GM18519 (cell line): Measurements from ENCODE around the gene OCRL.

Experiments used
- ATAC-seq: cut with Tn5 transposase; IDR thresholded peaks from one replicate; pipeline ENCODE4 v1.9.1; 2021; ENCODE audit warnings: mild to moderate bottlenecking, moderate library complexity; ENCODE audit not compliant: unreplicated experiment, low FRiP score

The OCRL gene

DNA sequence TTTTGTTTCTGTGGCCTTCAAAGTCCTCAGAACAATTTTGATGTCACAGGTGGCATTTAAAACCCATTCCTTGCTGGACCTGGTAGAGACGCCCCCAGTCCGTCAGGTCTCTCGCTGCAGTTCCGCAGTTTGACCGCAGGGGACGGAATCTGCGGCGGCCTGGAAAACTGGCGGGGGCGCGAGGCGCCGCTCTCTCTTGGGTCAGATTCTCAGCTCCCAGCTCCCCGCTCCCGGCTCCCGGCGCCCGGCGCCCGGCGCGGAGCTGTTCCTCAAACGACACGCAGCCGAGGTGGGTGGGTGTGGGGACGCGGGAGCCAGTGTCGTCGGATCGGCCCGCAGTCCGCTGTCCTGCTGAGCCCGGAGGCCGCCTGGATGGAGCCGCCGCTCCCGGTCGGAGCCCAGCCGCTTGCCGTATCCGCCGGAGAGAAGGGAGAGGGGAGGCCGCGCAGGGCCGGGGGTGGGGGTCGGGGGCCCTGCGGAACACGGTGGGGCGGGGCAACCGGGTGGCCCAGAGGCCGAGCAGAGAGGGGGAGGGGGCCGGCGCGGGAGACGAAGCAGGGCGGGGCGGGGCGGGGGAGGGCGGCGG lies at the start of gene OCRL:
Gene OCRL, plus strand, starts transcription at position 192 of the 586 bp plus-strand sequence. Its CDS starts 181 bp downstream, at position 373.
- peak; percentile 96 for ATAC-seq

DNA sequence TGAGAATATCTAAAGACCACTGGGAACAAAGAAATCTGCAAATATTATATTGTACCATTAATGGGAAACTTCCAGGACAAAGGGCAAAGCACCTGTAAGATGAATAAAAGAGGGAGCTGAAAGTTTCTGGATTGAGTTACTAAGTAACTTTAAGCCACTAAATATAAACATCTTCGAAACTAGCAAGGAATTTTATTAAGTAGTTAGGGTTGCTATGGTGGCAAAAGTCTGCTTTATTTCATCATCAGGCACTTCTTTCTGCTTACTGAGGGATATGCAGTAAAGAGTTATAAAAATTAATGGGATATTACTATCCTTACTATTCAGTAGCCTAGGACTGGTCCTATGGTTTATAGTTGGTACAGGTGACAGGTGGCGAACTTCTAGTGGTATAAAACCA lies 49.7 kb upstream of the OCRL start:
- no peak for ATAC-seq

DNA sequence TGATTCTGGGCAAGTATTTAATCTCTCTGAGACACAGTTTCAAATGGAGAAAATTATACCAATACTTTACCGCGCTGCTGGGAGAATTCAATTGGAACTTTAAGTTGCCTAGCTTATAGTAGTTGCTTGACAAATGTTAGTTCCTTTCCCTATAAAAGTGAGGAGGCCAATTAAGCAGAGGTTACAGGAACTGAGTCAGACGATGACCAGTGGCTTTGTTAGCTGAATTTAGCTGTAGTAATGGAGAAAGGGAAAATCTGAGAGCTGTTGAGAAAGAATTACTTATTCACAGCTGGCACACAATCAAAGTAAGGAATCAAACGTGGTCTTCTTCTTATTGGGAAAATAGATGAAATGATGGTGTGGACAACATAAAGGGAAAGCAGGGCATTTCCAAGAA lies 46.4 kb upstream of the OCRL start:
- ATAC-seq, result no peak

DNA sequence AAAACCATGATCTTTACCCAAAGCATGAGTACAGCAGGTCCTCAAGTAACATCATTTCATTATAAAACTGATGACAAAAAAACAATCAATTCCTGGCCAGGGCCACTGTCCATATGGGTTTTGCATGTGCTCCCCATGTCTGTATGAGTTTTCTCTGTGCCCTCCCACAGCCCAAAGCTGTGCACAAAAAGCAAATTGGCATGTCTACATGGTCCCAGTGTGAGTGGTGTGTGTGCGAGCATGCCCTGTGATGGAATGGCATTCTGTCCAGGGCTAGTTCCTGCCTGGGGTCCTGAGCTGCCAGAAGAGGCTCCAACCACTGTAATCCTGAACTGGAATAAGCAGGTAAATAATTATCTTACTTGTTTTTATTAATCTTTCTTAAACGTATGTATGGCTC lies 45.2 kb upstream of the OCRL start:
- ATAC-seq, result no peak

DNA sequence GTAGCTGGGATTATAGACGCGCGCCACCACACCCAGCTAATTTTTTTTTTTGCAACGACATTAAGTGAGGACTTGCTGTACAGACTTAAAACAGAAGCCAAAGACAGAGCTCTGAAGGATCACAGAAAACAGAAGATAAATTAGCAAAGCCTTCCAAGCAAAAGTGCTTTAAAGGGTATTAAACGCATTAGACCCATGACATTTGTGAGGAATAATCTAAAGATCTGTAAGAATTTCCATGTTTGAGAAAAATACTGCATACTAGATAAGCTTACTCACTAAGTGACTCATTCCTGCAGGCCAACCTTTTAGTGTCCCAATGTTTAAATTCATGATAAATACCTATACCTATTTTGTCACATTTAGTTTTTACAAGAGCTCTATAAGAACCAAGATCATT lies 44.2 kb upstream of the OCRL start:
- no peak for ATAC-seq

DNA sequence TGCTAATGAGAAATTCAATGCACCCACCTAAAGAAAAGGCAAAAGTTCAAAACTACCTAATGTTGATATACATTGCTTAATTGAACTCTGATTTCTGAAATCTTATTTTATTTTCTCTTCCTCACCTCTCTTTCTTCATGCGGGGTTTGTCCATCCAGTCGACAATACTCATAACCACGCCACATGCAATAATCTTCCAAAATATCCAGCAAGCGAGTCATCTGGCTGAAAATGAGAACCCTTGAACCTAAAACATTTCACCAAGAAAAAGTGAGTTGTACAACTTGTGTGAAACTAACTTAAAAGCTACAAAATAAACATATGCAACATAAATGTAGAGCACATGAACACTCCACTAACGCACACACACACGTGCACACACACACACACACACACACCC lies 43.4 kb upstream of the OCRL start:
- ATAC-seq, result no peak

DNA sequence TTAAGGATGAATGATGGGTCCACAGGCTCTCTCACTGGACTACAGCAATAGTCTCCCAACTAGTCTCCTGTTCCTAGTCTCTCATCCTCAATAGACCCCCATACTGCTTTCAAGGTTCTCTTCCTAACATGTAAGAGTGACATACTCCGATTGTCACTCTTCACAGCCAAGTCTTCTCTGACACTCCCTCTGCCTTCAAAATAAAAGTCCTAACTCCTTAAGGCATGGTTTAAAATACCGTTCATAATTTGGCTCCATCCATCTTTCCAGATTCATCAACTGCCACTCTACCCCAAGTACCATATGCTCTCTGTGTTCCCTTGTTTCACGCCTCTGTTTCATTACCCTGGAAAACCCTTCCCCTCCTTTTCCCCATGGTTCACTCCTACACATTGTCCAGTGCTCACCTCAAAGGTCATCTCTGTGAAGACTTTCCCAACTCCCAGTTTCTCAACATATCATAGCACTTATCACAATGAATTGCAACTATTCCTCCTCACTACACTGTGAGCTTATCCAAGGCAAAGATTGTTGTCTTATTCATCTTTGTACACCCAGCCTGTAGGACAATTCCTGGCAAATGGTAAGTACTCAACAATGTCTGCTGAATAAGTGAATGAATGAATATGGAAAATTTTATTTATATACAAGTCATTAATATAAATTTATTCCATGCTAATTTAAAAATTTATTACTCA lies 42.8 kb upstream of the OCRL start:
- no peak for ATAC-seq

DNA sequence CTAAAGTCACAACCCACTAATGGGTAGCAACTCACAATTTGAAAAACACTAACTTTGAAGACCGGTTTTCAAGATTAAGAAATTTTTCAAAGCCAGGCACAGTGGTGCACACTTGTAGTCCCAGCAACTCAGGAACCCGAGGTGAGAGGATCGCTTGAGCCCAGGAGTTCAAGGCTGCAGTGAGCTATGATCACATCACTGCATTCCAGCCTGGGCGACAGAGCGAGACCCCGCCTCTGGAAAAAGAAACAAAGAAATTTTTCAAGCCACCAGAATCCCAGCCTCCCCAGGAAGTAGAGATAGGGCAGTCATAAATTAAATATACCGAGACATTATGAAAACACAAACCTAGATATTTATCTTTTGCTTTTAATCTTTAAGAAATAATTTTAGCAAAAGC lies 29.7 kb upstream of the OCRL start:
- ATAC-seq, result no peak

DNA sequence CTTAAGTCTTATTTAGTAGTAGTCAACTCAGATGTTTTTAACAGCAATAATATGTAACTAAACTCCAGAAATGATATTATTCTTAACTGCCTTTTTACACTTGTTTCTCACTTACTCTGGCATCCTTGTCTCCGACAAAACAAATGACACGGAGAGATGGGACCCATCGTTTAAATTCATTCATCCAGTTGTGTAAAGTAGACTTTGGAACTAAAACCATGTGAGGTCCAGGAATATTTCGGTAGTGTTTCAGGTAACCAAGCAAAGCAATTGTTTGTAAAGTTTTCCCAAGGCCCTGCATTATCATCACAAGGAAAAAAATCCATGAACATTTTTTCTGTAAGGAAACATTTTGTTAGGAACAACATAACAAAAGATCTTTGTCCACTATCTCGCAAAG lies 28.4 kb upstream of the OCRL start:
- no peak for ATAC-seq

DNA sequence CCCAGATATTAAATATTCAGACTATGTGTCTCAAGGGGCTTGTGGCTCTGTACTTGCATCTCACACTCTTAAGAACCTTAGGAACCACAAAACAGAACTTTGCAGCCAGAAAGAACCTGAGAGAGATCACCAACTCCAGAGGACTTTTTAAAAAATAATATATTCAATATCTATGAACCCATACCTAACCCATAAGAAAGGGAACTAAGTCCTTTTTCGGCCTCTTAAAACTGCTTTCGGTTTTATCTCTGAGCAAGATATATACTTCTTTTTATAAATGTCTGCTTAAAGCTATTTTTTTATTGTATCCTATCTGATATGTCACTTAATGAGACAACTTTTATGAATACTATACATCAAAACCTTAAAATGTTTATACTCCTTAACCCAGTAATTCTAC lies 27.6 kb upstream of the OCRL start:
- ATAC-seq, result no peak

DNA sequence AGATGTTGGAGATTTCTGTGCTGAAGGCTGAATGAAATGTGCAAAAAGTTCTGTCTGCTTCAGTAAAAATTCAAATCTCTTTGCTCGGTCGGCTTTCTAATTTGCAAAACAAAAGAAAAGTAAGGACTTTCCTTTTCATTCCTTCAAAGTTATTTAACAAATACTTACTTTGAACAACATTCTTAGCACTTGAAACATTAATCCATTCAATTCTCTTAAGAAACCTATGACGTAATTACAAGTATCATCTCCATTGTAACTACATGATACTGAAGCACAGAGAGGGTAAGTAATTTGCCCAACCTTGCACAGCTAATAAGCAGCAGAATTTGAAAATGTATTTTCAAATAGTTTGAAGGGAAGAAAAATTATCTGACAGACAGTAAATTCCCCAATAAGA lies 23.7 kb upstream of the OCRL start:
- no peak for ATAC-seq

DNA sequence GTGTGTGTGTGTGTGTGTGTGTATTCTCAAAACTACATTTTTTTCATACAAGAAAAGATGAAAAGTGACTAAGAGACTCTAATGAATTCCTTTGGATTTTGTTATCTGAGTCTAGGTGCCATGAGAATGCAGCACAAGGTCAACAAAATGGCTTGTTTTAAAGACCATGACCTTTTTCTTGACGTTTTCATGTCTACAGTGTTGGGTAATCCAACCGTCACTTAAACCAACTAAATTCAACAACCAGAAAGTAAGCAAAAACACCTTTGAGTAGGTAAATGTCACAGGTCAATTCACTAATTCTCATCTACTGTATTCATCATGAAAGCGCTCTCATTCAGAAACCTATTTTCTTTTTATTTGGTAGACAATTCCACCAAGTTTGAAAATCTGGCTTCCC lies 19.9 kb upstream of the OCRL start:
- no peak for ATAC-seq

DNA sequence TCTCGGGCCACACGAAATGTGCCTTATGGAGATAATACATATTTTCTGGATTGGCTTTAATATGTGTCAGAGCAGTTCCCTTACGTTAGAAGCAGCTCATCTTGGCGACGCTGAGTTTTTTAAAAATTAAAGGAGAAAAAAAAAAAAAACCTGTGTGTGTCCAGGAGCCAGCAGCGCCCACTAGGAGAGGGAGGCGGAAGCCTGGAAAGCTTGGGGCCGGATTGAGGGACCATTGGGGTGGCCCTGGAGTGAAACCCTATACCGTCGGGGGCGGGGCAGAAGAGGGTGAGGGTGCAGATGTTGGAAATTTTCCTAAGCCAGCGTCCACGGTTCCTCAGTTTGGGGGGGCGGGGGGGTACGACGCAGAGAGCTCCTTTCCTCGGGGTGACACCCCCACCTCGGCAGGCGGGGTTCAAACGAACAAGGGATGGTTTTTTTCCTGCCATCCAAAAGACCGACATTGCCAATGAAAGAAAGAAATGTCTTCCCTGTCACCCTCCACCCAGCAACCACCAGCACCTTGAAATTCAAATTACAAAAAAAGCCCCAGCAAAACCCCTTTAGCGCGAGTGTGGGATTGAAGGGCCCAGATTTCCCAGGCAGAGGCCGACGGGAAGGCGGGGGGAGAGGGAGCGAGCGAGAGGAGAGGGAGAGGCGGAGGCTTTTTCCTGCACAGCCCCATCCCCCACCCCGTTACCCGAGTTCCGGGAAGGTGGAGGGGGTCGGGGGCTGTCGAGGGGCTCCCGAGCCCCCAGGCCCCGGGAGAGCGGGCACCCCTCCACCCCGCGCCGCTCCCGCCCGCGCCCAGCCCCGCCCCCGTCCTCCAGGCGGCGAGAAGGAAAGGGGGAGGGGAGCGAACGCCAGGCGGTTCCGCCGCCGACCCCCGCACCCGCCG lies 17.6 kb upstream of the OCRL start:
- ATAC-seq, result no peak

DNA sequence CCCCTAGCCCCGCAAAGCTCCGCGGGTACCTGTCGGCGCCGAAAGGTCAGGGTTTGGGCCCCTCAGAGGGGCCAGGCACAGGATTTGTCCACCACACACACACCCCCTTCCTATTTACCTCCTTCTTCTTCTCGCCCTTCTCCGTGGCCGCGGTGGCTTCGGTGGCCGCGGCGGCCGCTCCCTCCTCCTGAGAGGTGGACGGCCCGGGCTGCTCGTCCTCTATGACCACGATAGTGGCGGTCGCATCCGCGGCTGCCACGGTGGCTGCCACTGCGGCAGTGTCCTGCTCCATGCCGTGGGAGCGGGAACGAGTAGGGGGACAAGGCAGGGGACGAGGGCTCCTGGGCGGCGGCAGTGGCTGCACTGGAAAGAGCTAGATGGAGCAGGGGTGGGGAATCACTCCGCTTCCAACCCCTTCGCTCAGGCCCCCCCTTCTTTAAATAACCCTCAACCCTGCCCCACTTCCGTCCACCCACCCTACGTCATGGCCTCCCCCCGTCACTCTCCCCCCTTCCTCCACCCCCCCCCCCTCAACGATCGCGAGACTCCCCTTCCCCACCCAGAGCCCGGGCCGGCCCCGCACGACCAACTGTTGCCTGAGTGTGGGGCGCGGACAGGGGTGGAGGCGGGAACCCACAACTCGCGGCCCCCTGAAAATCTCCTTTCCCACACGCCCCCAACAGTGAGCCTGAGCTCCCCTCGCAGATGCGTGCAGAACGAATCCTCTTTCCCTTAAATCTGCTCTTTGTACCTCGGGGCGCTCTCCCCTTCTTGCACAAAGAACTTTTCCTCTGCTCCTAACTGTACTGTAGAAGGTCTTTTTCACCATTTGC lies 16.8 kb upstream of the OCRL start, which contains the start of gene SMARCA1:
Gene SMARCA1, minus strand, starts transcription at position 412 of the 833 bp plus-strand sequence. Its CDS starts 120 bp downstream, at position 292.
- no peak for ATAC-seq

DNA sequence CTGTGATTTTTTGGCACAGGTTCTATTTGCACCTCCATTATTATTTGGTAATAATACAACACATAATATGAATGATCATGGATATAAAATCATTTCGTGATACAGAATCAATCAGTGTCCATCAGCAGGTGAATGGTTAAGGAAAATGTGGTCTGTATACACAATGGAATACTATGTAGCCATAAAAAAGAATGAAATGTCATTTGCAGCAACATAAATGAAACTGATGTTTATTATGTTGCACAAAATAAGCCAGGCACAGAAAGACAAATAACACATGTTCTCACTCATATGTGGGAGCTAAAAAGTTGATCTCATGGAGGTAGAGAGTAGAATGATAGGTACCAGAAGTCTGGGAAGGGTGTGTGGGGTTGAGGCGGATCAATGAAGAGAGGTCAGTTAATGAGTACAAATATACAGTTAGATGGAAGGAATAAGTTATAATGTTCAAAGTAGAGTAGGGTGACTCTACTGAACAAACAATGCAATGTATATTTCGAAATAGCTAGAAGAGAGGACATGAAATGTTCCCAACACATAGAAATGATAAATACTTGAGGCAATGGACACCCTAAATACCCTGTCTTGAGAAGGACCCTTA lies 15.7 kb upstream of the OCRL start:
- ATAC-seq, result no peak

DNA sequence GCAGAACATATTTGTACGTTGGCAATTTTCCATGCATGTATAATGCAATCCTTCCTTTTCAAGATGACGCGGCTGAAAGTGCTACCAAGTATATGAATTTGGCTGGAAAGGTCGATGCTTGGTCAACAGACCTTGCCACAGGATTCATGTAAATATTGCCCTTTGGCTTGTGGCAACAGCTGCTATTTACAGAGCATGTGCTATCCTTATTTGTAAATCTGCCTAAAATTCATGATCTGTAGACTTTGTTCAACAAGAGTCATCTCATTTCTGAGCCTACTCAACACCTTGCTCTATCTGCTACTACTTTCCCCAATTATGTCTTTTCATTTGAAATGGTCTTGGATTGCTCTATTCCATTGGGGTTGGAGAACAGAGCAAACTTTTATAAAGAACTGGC lies 14.9 kb upstream of the OCRL start:
- no peak for ATAC-seq

DNA sequence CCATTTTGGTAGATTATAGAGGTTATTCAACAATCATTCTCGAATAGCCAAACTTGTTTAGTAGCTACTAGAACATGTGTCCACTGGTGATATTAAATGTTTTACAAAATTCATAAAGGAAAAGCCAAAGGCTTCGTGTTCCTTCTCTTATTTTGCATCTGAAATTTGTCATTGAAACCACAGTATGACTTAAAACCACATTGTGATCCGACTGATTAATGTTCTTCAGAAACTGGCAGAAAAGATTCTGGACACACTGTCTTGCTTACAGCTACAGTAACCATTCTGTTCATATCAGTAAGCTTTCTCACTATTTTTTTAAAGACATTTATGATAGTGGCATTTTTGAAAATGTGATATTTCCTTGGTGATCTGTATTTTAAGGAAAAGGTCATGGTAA lies 14.2 kb upstream of the OCRL start:
- ATAC-seq, result no peak

DNA sequence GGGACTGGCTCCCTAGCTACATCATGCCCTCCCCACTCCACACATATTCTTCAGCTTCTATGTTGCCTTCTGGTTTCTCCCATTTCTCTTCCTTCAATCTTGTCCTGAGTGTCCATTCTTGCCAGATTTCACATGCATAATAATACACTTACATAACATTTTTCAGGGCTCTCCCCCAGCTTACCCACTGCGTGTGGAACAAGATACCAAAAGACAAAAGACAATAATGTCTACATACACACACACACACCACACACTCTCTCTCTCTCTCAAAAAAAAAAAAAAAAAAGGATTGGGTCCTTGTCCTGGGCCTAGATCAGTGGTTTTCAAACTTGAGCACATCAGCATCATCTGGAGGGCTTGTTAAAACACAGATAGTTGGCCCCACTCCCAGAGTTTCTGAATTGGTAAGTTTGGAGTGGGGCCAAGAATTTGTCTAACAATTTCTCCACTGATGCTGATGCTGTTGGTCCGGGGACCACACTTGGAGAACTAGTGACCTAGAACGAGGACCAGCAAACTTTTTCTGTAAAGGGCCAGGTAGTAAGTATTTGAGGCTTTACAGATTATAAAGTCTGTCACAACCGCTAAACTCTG lies 10.3 kb upstream of the OCRL start:
- no peak for ATAC-seq

DNA sequence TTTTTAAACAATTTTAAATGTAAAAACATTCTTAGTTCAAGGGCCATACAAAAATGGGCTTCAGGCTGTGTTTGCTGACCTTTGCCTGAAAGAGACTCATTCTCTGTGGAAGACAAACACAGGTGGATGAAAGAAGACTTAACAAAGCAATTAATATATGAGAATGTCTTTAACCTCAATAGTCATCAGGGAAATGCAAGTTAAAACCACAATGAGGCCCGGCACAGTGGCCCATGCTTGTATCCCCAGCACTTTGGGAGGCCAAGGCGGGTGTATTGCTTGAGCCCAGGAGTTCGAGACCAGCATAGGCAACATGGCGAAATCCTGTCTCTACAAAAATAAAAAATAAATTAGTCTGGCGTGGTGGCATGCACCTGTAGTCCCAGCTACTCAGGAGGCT lies 9.6 kb upstream of the OCRL start:
- no peak for ATAC-seq

DNA sequence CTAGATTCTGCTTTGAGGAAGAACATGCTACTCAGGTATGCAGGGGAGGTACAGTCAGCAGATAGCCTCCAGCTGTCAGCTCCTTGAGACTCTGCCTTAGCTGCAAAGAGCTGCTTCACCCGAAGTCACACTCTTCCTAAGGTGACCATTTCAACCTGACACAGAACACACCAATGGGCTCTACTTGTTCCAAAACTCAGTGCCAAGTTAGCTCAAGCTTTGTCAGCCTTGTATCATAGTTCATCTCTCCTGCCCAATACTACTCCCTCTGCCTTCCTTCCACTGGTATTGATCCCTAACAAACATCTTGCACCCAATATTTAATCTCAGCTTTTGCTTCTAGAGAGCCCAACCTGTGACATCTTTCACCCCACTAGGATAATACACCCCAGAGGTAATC lies 8.9 kb upstream of the OCRL start:
- no peak for ATAC-seq
